ENCODE data around the gene SLC2A6.

DNA sequence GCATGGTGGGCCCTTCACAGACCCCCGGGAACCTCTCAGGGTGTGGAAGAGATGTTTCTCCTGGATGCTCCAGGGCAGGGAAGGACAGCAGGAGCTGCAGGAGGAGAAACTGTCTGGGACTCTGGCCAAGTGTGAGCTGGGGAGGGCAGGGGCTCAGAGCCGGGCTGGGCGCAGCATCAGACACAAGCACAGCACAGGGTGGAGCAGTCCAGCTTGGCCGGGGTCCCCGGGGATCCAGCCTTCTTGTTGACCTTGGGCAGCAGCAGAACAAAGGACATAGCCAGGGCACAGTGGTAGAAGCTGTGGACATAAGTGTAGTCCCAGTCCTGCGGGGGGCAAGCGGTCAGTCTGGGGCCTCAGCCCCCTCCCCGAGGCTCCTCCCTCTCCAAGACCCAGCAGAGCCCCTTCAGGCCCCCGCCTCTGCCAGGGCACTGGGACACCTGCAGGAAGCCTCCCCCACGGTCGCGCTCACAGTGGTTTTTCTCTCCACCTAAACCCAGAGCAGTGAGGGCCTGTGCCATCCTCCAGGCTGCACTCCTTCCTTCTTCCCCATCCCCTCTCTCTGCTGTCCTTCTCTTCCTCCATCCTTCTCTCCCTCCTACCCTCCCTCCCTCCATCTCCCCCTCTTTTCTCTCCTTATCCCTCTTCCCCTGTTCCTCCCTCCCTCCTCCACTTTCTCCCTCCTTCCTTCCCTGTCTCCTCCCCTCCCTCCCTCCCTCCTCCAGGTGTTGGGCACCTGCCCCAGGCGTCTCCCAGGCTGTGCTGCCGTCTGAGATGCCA lies 35.8 kb upstream of the SLC2A6 start:
- TF ChIP-seq, protein P1, sequence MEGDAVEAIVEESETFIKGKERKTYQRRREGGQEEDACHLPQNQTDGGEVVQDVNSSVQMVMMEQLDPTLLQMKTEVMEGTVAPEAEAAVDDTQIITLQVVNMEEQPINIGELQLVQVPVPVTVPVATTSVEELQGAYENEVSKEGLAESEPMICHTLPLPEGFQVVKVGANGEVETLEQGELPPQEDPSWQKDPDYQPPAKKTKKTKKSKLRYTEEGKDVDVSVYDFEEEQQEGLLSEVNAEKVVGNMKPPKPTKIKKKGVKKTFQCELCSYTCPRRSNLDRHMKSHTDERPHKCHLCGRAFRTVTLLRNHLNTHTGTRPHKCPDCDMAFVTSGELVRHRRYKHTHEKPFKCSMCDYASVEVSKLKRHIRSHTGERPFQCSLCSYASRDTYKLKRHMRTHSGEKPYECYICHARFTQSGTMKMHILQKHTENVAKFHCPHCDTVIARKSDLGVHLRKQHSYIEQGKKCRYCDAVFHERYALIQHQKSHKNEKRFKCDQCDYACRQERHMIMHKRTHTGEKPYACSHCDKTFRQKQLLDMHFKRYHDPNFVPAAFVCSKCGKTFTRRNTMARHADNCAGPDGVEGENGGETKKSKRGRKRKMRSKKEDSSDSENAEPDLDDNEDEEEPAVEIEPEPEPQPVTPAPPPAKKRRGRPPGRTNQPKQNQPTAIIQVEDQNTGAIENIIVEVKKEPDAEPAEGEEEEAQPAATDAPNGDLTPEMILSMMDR (IDR thresholded peaks at IDR 0.05), result no peak
- no peak for TF ChIP-seq POLR2AphosphoS5 (IDR thresholded peaks at IDR 0.05)
- no peak for TF ChIP-seq POLR2A (IDR thresholded peaks at IDR 0.05)
- no peak for TF ChIP-seq EP300 (IDR thresholded peaks at IDR 0.05)
